B cell (primary cell): ENCODE measurements around the gene TGFBR3L. TPM values are rescaled to one million over a fixed set of nuclear protein-coding genes. Genes with fewer than 3 reads are reported as not detected.

ENCODE experiments used
- ATAC-seq: fragments of 200-7000 bp; cut with Tn5 transposase; one replicate; pipeline ENCODE4 v1.10.0; 2021; ENCODE audit warnings: low read depth, mild to moderate bottlenecking, moderate number of reproducible peaks, moderate library complexity
- CTCF ChIA-PET: fragments of 350-600 bp; sonication (Branson Sonifier 250); formaldehyde crosslinking; loops from one replicate; lab custom pipeline; 2021; ENCODE audit warnings: antibody characterized with exemption, inconsistent platforms; lab: Charles Lee
- POLR2A ChIA-PET: fragments of 350-600 bp; sonication (Branson Sonifier 250); formaldehyde crosslinking; loops from one replicate; lab custom pipeline; 2021; ENCODE audit warnings: antibody characterized with exemption; lab: Charles Lee
- DNase-seq: peaks from one replicate; pipeline ENCODE4 v3.0.0; 2013
- H2AFZ ChIP-seq: 2 replicates; pipeline ENCODE4 v1.6.1; 2012; ENCODE audit warnings: mild to moderate bottlenecking, low read depth, low read length; ENCODE audit not compliant: insufficient read depth, poor library complexity, severe bottlenecking
- H3K27ac ChIP-seq, 2 donors: 1 replicate in 1 of 2; 2 replicates in 1 of 2; pipeline ENCODE4 v1.5.1; 2012 to 2013; ENCODE audit warnings: low read length in 2 of 2, mild to moderate bottlenecking in 2 of 2, moderate library complexity in 1 of 2
- H3K27me3 ChIP-seq, 4 experiments: fragments of 200-600 bp in 1 of 4; sonication (generic) in 1 of 4; replicated peaks in 1 of 4; 1 replicate in 2 of 4; 2 replicates in 2 of 4; pipeline versions ENCODE4 v1.6.1 to v1.7.0; 2013 to 2016; ENCODE audit warnings: low read length in 3 of 4, mild to moderate bottlenecking in 2 of 4, mixed read lengths in 1 of 4, moderate library complexity in 1 of 4; ENCODE audit not compliant: insufficient read depth in 4 of 4, control insufficient read depth in 3 of 4; ENCODE audit errors: control extremely low read depth in 1 of 4
- H3K36me3 ChIP-seq, 2 experiments: replicated peaks in 1 of 2; 1 replicate in 1 of 2; 2 replicates in 1 of 2; pipeline versions ENCODE4 v1.6.1 to v1.7.1; 2013; ENCODE audit warnings: low read length in 1 of 2; ENCODE audit not compliant: insufficient read depth in 2 of 2, control insufficient read depth in 1 of 2; ENCODE audit errors: control extremely low read depth in 1 of 2, extremely low read depth in 1 of 2
- H3K4me1 ChIP-seq, 2 donors: fragments of 200-600 bp in 1 of 2; sonication (generic) in 1 of 2; 1 replicate in 1 of 2; 2 replicates in 1 of 2; pipeline versions ENCODE4 v1.5.1 to v1.6.1; 2013 to 2017; ENCODE audit warnings: low read length in 2 of 2; ENCODE audit not compliant: control insufficient read depth in 2 of 2, insufficient read depth in 2 of 2
- H3K4me2 ChIP-seq: replicated peaks from 2 replicates; pipeline ENCODE3; 2012; ENCODE audit warnings: mild to moderate bottlenecking, low read depth, low read length; ENCODE audit not compliant: poor library complexity, severe bottlenecking
- H3K4me3 ChIP-seq, 5 experiments: fragments of 200-600 bp in 1 of 5; sonication (generic) in 1 of 5; 1 replicate in 3 of 5; 2 replicates in 2 of 5; pipeline versions ENCODE4 v1.5.1 to v1.7.0; 2011 to 2016; ENCODE audit warnings: low read length in 4 of 5, mild to moderate bottlenecking in 4 of 5, low read depth in 2 of 5, control low read depth in 1 of 5, moderate library complexity in 1 of 5; ENCODE audit not compliant: insufficient read depth in 1 of 5; ENCODE audit errors: control extremely low read depth in 1 of 5, extremely low read depth in 1 of 5
- H3K79me2 ChIP-seq: fragments of 200-600 bp; sonication (generic); one replicate; pipeline ENCODE4 v1.6.0; 2016; ENCODE audit warnings: low read length; ENCODE audit not compliant: control insufficient read depth, insufficient read depth
- H3K9ac ChIP-seq: fragments of 200-600 bp; sonication (generic); 2 replicates; pipeline ENCODE4 v1.6.1; 2017; ENCODE audit warnings: mild to moderate bottlenecking, low read length, moderate library complexity
- H3K9me3 ChIP-seq, 3 donors: one replicate each; pipeline versions ENCODE4 v1.6.1 to v1.7.1; 2013; ENCODE audit warnings: low read length in 2 of 3; ENCODE audit not compliant: control insufficient read depth in 2 of 3, insufficient read depth in 1 of 3; ENCODE audit errors: control extremely low read depth in 1 of 3
- H4K20me1 ChIP-seq: 2 replicates; pipeline ENCODE4 v1.6.0; 2012; ENCODE audit warnings: mild to moderate bottlenecking, low read length; ENCODE audit not compliant: insufficient read depth, control insufficient read depth, poor library complexity, severe bottlenecking
- H3K27ac Mint-ChIP-seq: one replicate; pipeline ENCODE4 v1.8.0; 2021; ENCODE audit warnings: mixed read lengths
- H3K27me3 Mint-ChIP-seq: one replicate; pipeline ENCODE4 v1.8.0; 2021; ENCODE audit warnings: mixed read lengths
- H3K4me1 Mint-ChIP-seq: one replicate; pipeline ENCODE4 v1.8.0; 2021; ENCODE audit warnings: mixed read lengths
- H3K4me3 Mint-ChIP-seq: one replicate; pipeline ENCODE4 v1.8.0; 2021; ENCODE audit warnings: mixed read lengths
- H3K9me3 Mint-ChIP-seq: one replicate; pipeline ENCODE4 v1.8.0; 2022; ENCODE audit warnings: mixed read lengths; ENCODE audit not compliant: insufficient read depth
- EZH2 ChIP-seq: IDR thresholded peaks from 2 replicates; pipeline ENCODE4 v1.6.1; 2012; ENCODE audit warnings: borderline replicate concordance, low read depth, mild to moderate bottlenecking, moderate library complexity, low read length; ENCODE audit not compliant: insufficient read depth, poor library complexity, severe bottlenecking
- WGBS: methylation state at CpG from one replicate; pipeline ENCODE4 v1.1.5; 2013; ENCODE audit warnings: missing lambda C conversion rate; ENCODE audit not compliant: insufficient coverage; 5-methylcytosine and 5-hydroxymethylcytosine counted together
- intact Hi-C: fragments of 100-400 bp; cut with micrococcal nuclease; formaldehyde crosslinking; loops from one replicate; pipeline ENCODE4 v1.10.0; 2022
- polyA plus RNA-seq: library from polyadenylated mRNA; depleted of rRNA; stranded (reverse); fragments of >200 nt; gene quantifications from 2 replicates; pipeline ENCODE4 v1.2.3, GENCODE V29; 2012
- total RNA-seq, 2 donors: library from RNA; stranded (reverse); fragments of 120-200 nt in 1 of 2; gene quantifications; 1 replicate in 1 of 2; 2 replicates in 1 of 2; pipeline versions ENCODE4 v1.2.3 to v1.2.4, GENCODE V29; 2013 to 2022
- TF ChIP-seq, protein P1 (sequence below): fragments of 200-600 bp; IDR thresholded peaks from one replicate; pipeline ENCODE4 v1.8.0; 2022; ENCODE audit warnings: antibody characterized with exemption, mild to moderate bottlenecking

Gene TGFBR3L
- total and polyA plus RNA-seq, 2 donors (not counting 1 experiment from before 2014, with no cell fraction given): 0.21 to 0.22 TPM

DNA sequence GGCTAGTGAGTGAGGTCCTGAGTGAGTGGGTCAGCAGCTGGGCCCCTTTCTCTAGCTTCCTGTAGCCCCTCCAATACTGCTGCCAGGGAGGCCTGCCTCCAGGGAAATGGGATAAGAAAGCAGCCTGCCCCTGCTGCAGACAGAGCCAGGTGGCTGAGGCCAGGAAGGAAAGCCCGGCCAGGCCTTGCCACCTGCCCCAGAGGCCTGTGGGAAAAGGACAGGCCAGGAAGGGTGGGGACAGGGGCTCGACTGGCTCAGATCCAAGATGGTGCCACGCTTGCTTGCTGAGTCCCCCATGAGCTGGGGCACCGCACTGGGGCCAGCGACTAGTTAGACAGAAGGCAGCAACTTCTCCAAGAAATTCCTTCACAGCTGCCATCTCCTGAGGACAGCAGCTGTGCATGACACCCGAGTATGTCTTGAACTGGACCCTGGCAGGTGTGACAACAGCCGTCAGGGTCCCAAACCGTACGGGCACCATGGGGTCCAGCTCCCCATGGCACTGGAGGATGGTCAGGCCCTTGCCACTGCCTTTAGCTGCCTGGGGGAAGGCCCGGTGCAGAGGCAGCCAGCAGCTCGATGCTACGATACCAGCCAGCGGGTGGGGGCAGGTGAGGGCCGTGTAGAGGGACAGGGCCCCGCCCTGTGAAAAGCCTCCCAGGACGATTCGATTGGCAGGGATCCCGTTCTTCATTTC is 35.4 kb upstream of the TGFBR3L start:
- no peaks in the 10 kb centered on the region for H3K36me3 ChIP-seq
- no peak overlapping the region for H3K27ac ChIP-seq
- WGBS: 85% methylated on average over 17 of the region's 18 CpGs
- H3K9me3 ChIP-seq: peaks cover 0 to 11% (median 0%) of the 10 kb centered on the region in 3 donors
- H3K27me3 ChIP-seq: peaks cover 0 to 8% (median 3%) of the 10 kb centered on the region in 4 experiments
- intact Hi-C loops: no loop called here
- no peaks in the 10 kb centered on the region for H4K20me1 ChIP-seq
- no peak overlapping the region for H3K27ac Mint-ChIP-seq
- H3K9me3 Mint-ChIP-seq: no peaks in the 10 kb centered on the region
- ATAC-seq (no peak), DNase-seq (no peak)
- peaks cover 7% of the 10 kb centered on the region for H3K27me3 Mint-ChIP-seq
- H3K4me1 Mint-ChIP-seq: no peaks in the 10 kb centered on the region
- no peak overlapping the region for H3K4me2 ChIP-seq
- no peak overlapping the region for H2AFZ ChIP-seq
- no peak overlapping the region for H3K4me3 ChIP-seq
- no peaks in the 10 kb centered on the region for H3K79me2 ChIP-seq
- peaks cover 6 to 7% of the 10 kb centered on the region in 2 donors for H3K4me1 ChIP-seq
- TF ChIP-seq EZH2: no peak
- TF ChIP-seq, protein P1, sequence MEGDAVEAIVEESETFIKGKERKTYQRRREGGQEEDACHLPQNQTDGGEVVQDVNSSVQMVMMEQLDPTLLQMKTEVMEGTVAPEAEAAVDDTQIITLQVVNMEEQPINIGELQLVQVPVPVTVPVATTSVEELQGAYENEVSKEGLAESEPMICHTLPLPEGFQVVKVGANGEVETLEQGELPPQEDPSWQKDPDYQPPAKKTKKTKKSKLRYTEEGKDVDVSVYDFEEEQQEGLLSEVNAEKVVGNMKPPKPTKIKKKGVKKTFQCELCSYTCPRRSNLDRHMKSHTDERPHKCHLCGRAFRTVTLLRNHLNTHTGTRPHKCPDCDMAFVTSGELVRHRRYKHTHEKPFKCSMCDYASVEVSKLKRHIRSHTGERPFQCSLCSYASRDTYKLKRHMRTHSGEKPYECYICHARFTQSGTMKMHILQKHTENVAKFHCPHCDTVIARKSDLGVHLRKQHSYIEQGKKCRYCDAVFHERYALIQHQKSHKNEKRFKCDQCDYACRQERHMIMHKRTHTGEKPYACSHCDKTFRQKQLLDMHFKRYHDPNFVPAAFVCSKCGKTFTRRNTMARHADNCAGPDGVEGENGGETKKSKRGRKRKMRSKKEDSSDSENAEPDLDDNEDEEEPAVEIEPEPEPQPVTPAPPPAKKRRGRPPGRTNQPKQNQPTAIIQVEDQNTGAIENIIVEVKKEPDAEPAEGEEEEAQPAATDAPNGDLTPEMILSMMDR: no peak
- H3K9ac ChIP-seq: no peak overlapping the region
- CTCF ChIA-PET: no interaction called here
- POLR2A ChIA-PET: no interaction called here
- H3K4me3 Mint-ChIP-seq: no peak overlapping the region

DNA sequence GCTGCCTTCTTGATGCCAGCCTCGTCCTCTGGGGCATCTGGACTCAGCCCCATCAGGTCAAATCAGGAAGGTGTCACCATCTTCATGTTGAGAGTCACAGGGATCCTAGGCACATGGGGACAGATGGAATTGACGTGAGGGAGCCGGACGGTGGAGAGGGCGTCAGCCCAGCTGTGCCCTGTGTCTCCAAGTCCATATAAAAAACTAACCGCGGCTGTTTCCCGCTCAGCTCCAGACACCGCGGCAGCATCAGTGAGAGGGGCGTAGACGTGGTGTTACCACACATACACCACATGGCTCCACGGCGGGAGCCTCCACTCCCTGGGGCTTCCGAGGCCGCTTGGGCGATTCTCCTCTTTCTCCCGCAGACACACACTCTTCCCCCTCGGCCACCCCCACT is 34.8 kb upstream of the TGFBR3L start:
- CTCF ChIA-PET: no interaction called here
- 93% methylated on average over 14 of the region's 19 CpGs for WGBS
- Mint-ChIP-seq H3K4me1 (no peaks in the 10 kb centered on the region), H3K27ac (no peak overlapping the region), H3K9me3 (no peaks in the 10 kb centered on the region), H3K27me3 (peaks cover 7% of the 10 kb centered on the region), H3K4me3 (no peak overlapping the region)
- Histone ChIP-seq H3K9ac (no peak overlapping the region), H3K27me3 (peaks cover 0 to 3% (median under 1%) of the 10 kb centered on the region in 4 experiments), H2AFZ (no peak overlapping the region), H3K4me1 (peaks cover 1 to 2% of the 10 kb centered on the region in 2 donors), H3K4me2 (no peak overlapping the region), H3K36me3 (no peaks in the 10 kb centered on the region), H3K27ac (no peak overlapping the region), H4K20me1 (no peaks in the 10 kb centered on the region), H3K9me3 (peaks cover 0 to 7% (median 0%) of the 10 kb centered on the region in 3 donors), H3K4me3 (no peak overlapping the region), H3K79me2 (no peaks in the 10 kb centered on the region)
- ATAC-seq (no peak), DNase-seq (no peak)
- POLR2A ChIA-PET: no interaction called here
- intact Hi-C loops: no loop called here
- no peak for TF ChIP-seq EZH2
- TF ChIP-seq, protein P1: no peak
